Astrocyte of the cerebellum (primary cell): ENCODE data around the gene DVL1.

Source experiments
- DNase-seq: peaks from one replicate; pipeline ENCODE4 v3.0.0-alpha.2; 2011; ENCODE audit warnings: low read depth
- H3K4me3 ChIP-seq: 2 replicates; pipeline ENCODE4 v1.5.1; 2011; ENCODE audit warnings: mild to moderate bottlenecking, low read depth, low read length, moderate library complexity
- in situ Hi-C: cut with HindIII; loops from 2 replicates; pipeline ENCODE4 v1.10.0; 2017; ENCODE audit warnings: low sequenced_read_pairs
- TF ChIP-seq, protein P1 (sequence below): IDR thresholded peaks from 2 replicates; pipeline ENCODE4 v1.5.1; 2012; ENCODE audit warnings: low read length, low read depth, moderate library complexity, mild to moderate bottlenecking; ENCODE audit errors: missing control alignments

The DVL1 gene

DNA sequence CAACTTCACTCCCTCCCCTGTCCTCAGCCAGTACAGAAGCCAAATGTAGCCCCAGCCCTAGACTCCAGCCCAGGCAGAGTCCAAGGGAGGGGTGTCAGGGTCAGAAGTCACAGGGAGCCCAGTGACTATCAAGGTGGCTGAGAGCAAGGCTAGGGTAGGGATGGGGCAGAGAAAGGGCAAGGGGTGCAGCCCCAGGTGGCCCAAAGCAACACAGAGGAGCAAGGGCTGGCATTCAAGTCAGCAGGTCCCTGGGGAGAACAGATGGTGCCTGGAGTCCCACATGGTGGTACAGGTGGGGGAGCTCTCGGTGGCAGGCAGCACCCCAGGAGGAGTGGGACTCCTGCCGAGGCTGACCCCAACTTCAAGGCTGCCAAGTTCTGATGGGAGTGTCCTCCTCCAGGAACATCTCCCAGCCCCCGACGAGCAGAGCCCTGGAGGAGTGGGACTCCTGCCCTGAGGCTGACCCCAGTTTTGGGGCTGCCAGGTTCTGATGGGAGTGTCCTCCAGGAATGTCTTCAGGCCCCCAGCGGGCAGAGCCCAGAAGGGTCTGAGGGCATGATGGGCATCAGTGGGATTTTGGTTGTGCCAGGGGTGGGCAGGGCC, 3.7 kb upstream of the DVL1 start:
- no peak overlapping the region for H3K4me3 ChIP-seq
- in situ Hi-C loops: no loop called here
- TF ChIP-seq, protein P1, sequence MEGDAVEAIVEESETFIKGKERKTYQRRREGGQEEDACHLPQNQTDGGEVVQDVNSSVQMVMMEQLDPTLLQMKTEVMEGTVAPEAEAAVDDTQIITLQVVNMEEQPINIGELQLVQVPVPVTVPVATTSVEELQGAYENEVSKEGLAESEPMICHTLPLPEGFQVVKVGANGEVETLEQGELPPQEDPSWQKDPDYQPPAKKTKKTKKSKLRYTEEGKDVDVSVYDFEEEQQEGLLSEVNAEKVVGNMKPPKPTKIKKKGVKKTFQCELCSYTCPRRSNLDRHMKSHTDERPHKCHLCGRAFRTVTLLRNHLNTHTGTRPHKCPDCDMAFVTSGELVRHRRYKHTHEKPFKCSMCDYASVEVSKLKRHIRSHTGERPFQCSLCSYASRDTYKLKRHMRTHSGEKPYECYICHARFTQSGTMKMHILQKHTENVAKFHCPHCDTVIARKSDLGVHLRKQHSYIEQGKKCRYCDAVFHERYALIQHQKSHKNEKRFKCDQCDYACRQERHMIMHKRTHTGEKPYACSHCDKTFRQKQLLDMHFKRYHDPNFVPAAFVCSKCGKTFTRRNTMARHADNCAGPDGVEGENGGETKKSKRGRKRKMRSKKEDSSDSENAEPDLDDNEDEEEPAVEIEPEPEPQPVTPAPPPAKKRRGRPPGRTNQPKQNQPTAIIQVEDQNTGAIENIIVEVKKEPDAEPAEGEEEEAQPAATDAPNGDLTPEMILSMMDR: no peak
- no peak for DNase-seq

DNA sequence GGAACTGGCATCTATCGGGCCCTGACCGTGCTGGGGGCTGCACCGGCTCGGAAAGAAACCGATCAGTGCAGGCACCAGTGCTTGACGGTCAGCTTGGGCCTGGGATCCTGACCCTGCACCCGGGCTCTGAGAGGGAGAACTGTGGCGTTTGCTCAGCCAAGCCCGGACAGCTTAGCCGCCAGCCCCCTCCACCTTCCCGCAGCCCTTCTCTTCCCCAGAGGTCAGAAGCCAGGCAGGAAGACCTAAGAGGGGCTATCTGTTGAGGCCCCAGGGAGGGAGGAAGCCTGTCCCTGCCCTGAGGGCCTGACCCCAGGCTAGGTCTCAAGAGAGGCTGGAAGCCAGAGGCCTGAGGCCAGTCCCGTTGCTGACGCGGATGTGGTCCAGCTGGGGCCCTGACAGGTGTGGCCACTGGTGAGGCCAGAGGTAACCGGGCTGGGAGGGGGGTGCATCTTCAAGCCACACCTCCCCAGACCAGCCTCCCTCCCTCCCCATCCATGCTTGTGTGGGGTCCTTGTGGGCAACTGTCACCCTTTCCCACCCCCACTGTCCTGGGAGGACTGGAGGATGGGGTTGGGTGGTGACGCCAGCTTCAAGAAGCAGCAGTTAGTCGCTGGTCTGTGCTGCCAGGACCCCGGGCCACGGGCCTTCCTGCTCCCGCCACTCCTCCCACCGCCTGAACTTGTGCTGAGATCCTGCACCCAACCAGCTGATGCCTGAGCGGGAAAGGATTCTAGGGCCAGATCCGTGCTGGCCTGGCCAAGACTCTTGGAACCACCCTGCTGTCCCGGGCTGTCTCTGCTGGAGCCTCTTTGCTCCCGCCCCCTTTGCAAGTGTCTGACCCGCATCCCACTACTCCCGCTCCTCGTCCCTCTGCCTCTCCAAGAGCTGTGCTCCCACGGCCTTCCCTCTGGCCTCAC, 2.6 kb upstream of the DVL1 start:
- TF ChIP-seq, protein P1: no peak
- in situ Hi-C loops: no loop called here
- no peak overlapping the region for H3K4me3 ChIP-seq
- no peak for DNase-seq

DNA sequence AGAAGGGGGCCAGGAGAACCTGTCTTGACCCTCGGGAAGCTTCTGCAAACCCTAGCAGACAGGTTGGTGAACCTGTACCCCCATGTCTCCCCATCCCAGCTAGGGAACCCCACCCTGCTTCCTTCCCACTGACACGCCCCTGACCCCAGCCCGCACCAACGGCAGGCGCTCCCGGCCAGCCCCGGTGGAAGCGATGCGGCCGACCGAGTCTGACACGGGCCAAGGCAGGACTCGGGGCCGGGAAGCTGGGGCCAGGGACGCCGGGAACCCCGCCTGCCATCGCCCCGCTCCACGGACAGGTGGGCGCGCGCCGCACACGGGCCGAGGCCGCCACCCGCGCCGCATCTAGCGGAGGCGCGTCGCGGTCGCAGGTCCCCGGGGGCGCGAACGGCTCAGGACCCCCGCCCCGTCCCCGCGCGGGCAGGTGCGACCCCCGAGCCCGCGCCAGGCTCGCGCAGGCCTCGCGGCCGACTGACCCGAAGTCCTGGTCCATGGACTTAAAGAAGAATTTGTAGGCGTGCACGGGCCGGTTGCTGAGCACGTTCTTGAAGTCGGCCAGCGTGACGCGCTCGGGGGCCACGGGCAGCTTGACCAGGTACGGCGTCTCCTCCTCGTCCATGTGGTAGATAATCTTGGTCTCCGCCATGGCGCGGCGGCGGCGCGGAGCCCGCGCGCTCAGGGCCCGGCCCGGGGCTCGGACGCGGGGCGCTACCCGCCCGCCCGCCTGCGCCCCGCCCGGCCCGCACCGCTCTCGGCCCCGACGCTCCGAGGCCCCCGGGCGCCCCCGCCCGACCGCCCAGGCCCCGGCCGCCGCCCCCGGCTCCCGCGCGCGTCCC, 580 bp downstream of the DVL1 start:
- DNase-seq: no peak
- in situ Hi-C loops: no loop called here
- TF ChIP-seq, protein P1: no peak

DNA sequence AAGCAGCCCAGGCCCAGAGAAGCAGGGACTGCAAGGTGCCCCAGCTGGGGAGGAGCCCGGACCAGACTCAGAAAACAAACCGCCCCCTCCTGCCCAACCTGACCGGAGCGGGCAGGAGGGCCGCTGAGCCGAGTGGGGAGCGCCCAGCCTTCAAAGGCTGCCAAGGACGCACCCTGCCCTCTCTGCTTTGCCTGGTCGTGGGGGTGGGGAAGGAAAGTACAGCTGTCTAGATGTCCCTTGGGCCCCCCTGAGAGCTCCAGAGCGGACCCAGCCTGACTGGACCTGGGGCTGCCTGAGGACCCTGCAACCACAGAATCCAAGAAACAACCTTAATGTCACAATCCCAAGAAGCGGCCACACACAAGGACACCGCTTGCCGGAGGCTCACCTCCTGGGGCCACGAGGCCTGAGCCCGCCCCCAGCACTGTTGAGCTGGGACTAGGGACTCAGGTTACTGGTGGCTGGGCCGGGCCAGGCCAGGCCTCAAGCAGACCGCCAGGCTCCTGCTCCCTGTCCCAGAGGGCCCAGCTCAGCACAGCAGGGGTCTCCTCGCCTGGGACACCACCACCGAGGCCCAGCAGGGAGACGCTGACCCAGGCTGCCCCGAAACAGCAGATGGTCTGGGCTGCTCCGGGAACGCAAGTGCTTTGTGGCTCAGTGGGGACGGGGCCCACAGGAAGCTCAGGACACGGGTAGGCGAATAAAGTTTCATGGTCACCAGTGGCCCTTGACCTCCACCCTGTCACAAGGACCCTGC, 1.4 kb downstream of the DVL1 start:
- TF ChIP-seq, protein P1: no peak
- DNase-seq: no peak
- in situ Hi-C loops: no loop called here
- H3K4me3 ChIP-seq: peak overlapping the region; percentile 66

More for the DNA sequence above, 580 bp downstream of the DVL1 start:
- H3K4me3 ChIP-seq: peak overlapping the region; percentile 66

DNA sequence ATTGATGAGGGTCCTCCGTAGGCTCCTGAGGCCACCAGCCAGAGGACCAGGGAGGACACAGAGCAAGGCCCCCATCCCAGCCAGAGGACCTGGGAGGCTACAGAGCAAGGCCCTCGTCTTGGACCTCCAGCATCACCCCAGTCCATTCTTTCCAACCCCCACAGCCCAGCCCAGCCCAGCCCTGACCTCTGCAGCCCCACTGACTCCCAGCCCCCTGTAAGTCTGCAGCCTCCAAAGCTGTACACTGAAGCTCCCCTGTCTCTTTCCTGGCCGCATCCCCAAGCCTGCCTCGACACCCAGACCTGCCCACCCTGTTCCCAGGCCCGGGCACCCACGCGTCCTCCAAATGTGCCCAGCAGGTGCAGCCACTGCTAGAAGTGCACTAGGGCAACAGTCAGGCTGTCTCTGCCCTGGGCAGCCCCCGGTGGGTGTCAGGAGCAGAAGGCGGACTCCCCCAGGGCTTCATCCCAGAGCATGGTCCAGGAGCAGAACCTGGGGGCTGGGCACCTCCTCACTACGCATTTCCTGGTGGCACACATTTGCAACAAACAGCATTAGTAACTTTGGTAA, 2.1 kb downstream of the DVL1 start:
- TF ChIP-seq, protein P1: no peak
- H3K4me3 ChIP-seq: peak overlapping the region; percentile 66
- no peak for DNase-seq
- in situ Hi-C loops: no loop called here
